Activated naive CD4-positive, alpha-beta T cell treated with anti-CD3 and anti-CD28 coated beads, Interleukin-2, amount 50 U/mL, for 72 hours (primary cell): ENCODE measurements around the gene PITHD1. TPM values are rescaled to one million over a fixed set of nuclear protein-coding genes. Genes with fewer than 3 reads are reported as not detected.
"Not testable (repeated sequence)": the region's sequence is repeated elsewhere in the genome, so short reads cannot be mapped to it uniquely, and the experiment has no call there.

Experiments
- ATAC-seq, 2 donors: fragments of 150-1000 bp; cut with Tn5 transposase; 2 replicates each; pipeline ENCODE4 v1.10.0; 2021; ENCODE audit warnings: mild to moderate bottlenecking in 2 of 2, moderate library complexity in 2 of 2
- DNase-seq, 2 donors: peaks; one replicate each; pipeline ENCODE4 v3.0.0; 2021 to 2022; ENCODE audit warnings: low spot score in 2 of 2
- H3K27ac Mint-ChIP-seq, 2 donors: one replicate each; pipeline ENCODE4 v1.8.0; 2022; ENCODE audit warnings: mild to moderate bottlenecking in 2 of 2, mixed read lengths in 2 of 2
- H3K36me3 Mint-ChIP-seq, 2 donors: one replicate each; pipeline ENCODE4 v1.8.0; 2022; ENCODE audit warnings: mixed read lengths in 2 of 2
- H3K9me3 Mint-ChIP-seq, 2 donors: one replicate each; pipeline ENCODE4 v1.8.0; 2022; ENCODE audit warnings: mixed read lengths in 2 of 2
- total RNA-seq, 2 donors: library from RNA; stranded (reverse); gene quantifications; one replicate each; pipeline ENCODE4 v1.2.3, GENCODE V29; 2022

Gene PITHD1
- total RNA-seq, 2 donors from 2014 or later = 68.6 to 94.7 TPM

DNA sequence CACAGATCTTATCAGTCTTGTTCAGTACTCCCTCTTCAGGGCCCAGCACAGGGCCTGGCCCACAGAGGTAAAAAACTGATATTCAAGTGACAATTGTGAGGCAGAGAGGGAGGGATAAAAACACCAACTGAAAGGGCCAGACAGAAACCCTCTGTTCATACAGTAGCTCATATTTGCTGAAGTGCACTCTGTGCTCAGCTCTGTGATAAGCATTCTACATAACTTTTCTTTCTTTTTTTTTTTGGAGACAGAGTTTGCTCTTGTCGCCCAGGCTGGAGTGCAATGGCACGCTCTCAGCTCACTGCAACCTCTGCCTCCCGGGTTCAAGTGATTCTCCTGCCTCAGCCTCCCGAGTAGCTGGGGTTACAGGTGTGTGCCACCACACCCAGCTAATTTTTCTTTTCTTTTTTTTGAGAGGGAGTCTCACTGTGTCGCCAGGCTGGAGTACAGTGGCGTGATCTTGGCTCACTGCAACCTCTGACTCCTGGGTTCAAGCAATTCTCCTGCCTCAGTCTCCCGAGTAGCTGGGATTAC, 24.7 kb downstream of the PITHD1 start:
- ATAC-seq, DNase-seq, H3K9me3 Mint-ChIP-seq: not testable (repeated sequence)
- H3K36me3 Mint-ChIP-seq = peaks cover 6 to 10% of the 10 kb centered on the region in 2 donors
- H3K27ac Mint-ChIP-seq = peak overlapping the region in 1 of 2 donors; percentile 31

DNA sequence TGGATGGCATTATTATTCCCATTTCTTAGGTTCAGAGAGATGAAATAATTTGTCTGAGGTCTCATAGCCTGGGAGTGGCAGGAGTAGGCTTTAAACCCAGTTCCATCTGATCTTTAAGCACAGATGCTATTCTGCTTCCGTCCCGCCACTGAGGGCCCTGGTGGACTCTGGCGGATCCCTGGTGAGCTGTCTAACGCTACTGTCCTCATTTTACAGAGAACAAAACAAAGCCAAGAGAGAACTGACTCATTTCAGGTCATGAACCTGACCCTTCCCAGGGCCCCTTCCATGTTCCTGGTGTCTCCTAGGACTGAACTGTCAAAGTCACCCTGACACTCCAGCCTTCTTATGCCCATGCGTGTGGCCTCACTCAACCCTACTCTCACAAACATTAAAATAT, 25.5 kb downstream of the PITHD1 start:
- H3K9me3 Mint-ChIP-seq = no peaks in the 10 kb centered on the region
- peaks cover 6 to 7% of the 10 kb centered on the region in 2 donors for H3K36me3 Mint-ChIP-seq
- H3K27ac Mint-ChIP-seq = peak overlapping the region; percentile 8 to 72
- ATAC-seq (no peak), DNase-seq (no peak)

DNA sequence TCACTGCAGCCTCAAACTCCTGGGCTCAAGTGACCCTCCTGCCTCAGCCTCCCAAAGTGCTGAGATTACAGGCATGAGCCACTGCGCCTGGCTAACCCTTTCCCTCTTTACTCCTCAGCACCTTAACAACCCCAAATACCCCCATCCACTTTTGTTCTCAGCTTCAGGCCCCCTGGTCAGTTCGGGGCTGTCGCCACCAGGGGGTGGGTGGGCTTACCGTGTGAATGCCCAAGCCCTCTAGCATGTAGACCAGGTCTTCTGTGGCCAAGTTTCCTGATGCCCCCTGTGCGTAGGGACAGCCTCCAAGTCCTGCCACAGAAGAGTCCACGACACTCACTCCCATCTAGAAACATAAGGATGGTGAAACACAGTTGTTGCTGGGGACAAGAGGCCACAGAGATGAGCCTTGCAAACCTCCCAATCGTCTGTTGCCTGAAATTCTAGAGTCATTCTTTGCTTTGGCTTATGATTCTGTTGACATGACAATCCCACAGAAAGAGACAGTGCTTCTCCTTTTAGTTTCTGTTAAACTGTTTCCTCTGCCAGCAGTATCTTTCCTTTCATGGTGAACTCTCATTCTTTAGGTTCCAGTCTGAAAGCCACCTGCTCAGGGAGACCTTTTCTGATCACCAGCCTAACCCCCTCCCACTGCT, 26.1 kb downstream of the PITHD1 start:
- H3K27ac Mint-ChIP-seq = peak overlapping the region; percentile 8 to 72
- DNase-seq (no peak), ATAC-seq (no peak)
- H3K9me3 Mint-ChIP-seq = no peaks in the 10 kb centered on the region
- peaks cover 5 to 6% of the 10 kb centered on the region in 2 donors for H3K36me3 Mint-ChIP-seq

DNA sequence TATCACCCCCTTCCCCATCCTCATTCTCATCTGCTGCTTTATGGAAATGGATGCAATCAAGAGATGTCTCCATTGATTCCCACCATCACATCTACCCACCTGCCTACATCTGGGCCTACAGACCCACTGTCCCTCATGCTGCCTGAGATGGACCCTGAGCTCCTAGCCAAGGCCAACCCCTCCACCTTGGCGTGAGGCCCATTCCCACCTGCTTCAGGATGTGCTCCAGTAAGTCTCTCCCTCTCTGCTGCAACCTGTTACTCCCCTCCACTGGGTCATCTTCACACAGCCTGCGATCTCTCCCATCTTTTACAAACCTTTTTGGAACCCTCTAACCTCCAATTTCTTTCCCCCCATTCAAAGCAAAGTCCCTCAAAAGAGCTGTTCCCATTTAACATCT, 26.8 kb downstream of the PITHD1 start:
- ATAC-seq (no peak), DNase-seq (no peak)
- Mint-ChIP-seq H3K27ac (peak overlapping the region; percentile 8 to 80), H3K36me3 (peaks cover under 1% of the 10 kb centered on the region in 2 donors), H3K9me3 (no peaks in the 10 kb centered on the region)

DNA sequence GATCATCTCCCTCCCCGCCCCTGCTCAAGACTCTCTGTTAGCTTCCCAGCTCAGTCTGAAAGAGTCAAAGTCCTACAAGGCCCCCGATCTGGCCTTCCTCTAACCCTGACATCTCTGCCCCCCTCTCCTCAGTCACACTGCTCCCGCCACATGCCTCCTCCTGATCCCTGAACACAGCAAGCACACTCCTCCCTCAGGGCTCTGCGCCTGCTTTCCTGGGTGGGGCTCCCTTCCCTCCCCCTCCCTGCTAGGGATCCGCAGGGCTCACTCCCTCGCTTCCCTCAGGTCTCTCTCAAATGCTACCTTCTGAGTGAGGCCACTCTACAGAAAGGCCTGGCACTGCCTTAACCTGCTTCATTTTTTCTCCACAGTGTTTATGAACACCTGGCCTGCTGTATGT, 28.1 kb downstream of the PITHD1 start:
- Mint-ChIP-seq H3K27ac (peak overlapping the region; percentile 8 to 86), H3K36me3 (no peaks in the 10 kb centered on the region), H3K9me3 (no peaks in the 10 kb centered on the region)
- ATAC-seq (no peak), DNase-seq (no peak)

DNA sequence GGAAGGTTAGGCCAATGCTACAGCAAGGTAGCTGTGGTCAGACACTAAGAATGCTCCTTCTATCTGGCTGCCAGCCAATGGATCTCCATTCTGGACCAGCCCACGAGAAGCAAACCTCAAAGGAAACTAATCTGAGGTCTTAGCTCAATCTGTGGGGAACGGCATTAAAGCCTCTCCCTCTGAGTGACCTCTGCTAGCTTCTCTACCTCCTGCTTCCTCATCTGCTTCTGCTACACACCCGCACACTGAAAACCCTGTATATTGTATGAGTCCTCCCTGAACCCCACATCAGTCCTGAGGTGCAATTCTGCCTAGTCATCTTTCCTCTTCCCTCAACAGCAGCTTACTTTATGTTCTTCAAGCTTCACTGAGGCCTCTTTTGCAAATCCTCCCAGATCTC, 29.2 kb downstream of the PITHD1 start:
- no peak for ATAC-seq

DNA sequence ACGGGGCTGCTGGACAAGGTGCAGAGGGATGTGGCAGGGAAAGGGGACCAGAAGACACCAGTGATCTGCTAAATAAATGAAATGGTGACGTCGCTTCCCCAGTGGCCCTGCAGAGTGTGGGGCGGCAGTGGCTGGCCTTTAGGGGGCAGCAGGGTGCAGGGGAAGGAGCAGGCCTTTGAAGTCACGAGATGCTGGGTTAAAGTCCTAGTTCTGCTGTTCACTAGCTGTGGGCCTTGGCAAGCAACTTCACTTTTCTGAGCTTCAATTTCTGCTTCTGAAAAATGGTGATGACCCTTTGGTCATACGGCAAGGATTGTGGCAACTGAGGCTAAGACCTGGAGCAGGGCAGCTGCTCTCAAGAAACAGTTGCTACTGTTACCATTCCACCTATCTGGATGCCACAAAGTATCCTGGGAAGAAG, 31.5 kb downstream of the PITHD1 start:
- Mint-ChIP-seq H3K36me3 (no peaks in the 10 kb centered on the region), H3K27ac (no peak overlapping the region), H3K9me3 (no peaks in the 10 kb centered on the region)
- DNase-seq = peak in 1 of 2 donors; percentile 82
- ATAC-seq = peak; percentile 86 to 92

More for the DNA sequence above, 29.2 kb downstream of the PITHD1 start:
- Mint-ChIP-seq H3K36me3 (no peaks in the 10 kb centered on the region), H3K27ac (peak overlapping the region; percentile 8 to 12), H3K9me3 (no peaks in the 10 kb centered on the region)
- no peak for DNase-seq

DNA sequence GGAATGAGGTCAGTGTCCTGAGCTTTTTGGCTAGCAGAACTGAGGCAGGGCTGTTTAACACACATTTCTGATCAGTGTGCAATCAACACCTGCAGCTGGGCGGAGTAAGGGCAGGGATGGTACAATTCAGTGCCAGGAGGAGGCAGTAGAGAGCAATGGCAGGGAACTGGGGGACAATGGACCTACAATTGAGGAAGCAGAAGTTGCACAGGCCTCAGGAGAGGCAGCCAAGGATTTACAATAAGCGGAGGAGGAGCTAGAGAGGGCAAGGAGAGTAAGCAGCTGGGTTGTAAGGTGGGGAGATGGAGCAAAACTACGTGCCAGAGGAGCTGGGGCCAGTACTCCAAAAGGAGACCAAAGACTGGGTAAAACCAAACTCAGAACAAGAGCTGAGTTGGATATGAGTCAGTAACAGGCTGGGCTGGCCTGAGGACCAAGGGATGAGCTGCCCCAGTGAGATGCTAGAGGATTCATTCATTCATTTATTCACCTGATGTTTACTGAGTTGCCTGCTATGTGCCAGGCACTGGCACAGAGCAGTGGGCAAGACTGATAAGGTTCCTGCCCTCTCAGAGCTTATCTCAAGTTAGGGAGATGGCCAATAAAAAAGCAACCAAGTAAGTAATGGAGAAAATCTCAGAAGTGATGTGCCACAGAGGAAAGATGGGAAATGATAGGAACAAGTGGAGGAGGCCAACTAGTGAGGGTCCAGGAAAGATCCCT, 32.8 kb downstream of the PITHD1 start:
- Mint-ChIP-seq H3K36me3 (no peaks in the 10 kb centered on the region), H3K27ac (peak overlapping the region; percentile 19 to 56), H3K9me3 (no peaks in the 10 kb centered on the region)
- peak; percentile 68 to 70 for ATAC-seq
- DNase-seq = peak in 1 of 2 donors; percentile 69

DNA sequence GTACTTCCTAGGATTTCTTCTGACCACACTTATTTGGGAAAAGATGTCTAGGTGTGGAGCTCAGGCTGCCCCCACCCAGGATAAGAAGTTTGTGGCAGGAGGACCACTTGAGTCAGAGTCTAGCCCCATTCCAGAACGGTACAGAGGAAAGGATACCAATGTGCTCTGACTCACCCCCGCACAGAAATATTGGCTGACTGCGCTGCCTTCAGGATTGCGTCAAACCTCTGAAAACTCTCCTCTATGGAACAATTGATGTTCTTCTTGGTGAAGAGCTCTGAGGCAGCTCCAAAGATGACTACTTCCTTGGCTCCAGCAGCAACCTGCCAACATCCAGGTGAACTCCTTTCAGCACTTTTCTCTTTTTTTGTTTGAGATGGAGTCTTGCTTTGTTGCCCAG, 35.8 kb downstream of the PITHD1 start:
- Mint-ChIP-seq H3K36me3 (no peaks in the 10 kb centered on the region), H3K9me3 (no peaks in the 10 kb centered on the region), H3K27ac (no peak overlapping the region)
- DNase-seq (no peak), ATAC-seq (no peak)

DNA sequence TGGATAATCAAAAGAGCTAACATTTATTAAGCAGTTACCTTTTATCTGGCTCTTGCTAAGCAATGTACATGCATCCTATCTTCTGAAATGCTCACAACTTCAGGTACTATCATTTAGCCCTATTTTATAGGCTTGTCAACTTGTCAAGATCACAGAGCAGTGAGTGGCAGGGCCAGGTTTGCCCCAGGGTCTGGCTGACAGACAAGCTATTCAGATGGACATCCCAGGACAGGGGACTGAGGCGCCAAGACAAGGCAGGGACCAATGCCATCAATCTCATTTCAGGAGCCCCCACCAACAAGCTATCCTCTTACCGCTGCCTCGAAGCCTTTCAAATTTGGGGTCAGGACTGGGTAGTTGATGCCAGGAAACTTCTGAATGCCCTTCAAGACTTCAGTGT, 38.1 kb downstream of the PITHD1 start:
- Mint-ChIP-seq H3K36me3 (no peaks in the 10 kb centered on the region), H3K9me3 (no peaks in the 10 kb centered on the region), H3K27ac (no peak overlapping the region)
- ATAC-seq (no peak), DNase-seq (peak in 1 of 2 donors; percentile 33)

DNA sequence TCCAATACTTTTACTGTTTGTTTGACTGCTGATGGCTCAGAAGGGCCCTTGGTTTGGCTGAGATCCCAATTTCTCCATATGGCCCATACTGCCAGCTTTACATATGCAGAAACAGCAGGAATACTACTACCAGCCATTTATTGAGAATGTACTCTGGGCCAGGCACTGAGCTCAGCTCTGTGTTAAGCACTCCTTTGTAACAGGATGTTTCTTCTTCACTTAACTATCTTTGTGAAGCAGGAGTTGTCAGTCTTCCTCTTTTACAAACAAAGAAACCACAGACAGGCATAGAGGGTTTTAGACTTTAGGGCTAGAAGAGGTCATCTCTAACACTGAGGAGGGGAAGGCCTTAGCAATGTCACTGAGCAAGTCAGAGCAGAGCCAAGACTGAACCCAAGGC, 38.7 kb downstream of the PITHD1 start:
- no peaks in the 10 kb centered on the region for H3K9me3 Mint-ChIP-seq
- DNase-seq (peak in 1 of 2 donors; percentile 20), ATAC-seq (no peak)
- no peaks in the 10 kb centered on the region for H3K36me3 Mint-ChIP-seq
- no peak overlapping the region for H3K27ac Mint-ChIP-seq

DNA sequence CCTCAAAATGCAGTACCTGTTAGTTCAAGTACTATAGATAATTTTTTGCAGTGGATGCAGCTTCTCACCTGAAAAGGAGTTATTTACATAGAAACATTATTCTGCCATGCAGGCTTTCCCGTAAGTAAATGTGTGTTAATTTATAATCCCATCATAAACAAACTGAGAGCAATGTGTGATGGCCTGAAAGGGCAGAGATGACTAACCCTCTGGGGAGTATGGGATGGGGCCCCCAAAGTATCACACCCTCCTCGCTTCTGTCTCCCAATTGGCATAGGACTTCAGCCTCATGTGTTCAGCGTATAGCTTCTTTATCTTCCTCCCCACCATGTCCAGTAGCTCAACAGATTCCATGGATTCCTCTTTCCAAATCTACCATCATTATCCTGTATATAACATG, 39.4 kb downstream of the PITHD1 start:
- Mint-ChIP-seq H3K36me3 (no peaks in the 10 kb centered on the region), H3K9me3 (no peaks in the 10 kb centered on the region), H3K27ac (peak overlapping the region in 1 of 2 donors; percentile 16)
- DNase-seq (peak in 1 of 2 donors; percentile 7), ATAC-seq (peak in 1 of 2 donors; percentile 37)

DNA sequence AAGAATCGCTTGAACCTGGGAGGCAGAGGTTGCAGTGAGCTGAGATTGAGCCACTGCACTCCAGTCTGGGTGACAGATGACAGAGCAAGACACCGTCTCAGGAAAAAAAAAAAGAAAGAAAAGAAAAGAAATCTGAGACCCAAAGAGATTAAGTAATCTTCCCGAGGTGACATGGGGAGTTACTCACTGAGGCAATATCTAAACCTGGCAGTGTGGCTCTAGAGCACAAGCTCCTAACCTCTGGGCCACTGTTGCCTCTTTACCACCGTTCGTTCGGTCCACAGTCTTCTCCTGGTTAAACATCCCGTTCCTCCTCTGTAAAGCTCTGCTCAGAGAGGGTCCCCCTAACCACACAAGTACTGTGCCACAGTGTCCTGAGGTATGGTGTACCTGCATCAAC, 45.5 kb downstream of the PITHD1 start:
- Mint-ChIP-seq H3K27ac (peak overlapping the region; percentile 84 to 98), H3K9me3 (no peaks in the 10 kb centered on the region), H3K36me3 (peaks cover 7 to 8% of the 10 kb centered on the region in 2 donors)
- ATAC-seq (no peak), DNase-seq (no peak)

DNA sequence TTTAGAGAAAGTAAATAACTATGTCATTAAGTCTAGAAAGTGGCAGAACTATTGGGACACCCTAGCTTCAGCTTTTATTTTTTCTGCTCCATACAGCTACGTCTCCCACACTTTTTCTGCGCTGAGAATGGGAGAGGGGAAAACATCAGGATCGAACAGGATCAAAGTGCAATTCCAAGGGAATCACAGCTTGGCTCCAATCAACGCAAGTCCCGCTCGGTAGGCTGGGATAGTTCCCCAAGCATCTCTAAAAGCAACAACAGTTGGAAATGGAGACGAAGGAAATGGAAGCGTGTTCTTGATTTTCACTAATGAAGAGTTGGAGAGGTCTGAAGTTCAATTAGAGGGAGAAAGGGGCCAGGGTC, 46.5 kb downstream of the PITHD1 start:
- DNase-seq (no peak), ATAC-seq (no peak)
- H3K27ac Mint-ChIP-seq = peak overlapping the region; percentile 96 to 98
- H3K36me3 Mint-ChIP-seq = peaks cover 7 to 8% of the 10 kb centered on the region in 2 donors
- no peaks in the 10 kb centered on the region for H3K9me3 Mint-ChIP-seq

DNA sequence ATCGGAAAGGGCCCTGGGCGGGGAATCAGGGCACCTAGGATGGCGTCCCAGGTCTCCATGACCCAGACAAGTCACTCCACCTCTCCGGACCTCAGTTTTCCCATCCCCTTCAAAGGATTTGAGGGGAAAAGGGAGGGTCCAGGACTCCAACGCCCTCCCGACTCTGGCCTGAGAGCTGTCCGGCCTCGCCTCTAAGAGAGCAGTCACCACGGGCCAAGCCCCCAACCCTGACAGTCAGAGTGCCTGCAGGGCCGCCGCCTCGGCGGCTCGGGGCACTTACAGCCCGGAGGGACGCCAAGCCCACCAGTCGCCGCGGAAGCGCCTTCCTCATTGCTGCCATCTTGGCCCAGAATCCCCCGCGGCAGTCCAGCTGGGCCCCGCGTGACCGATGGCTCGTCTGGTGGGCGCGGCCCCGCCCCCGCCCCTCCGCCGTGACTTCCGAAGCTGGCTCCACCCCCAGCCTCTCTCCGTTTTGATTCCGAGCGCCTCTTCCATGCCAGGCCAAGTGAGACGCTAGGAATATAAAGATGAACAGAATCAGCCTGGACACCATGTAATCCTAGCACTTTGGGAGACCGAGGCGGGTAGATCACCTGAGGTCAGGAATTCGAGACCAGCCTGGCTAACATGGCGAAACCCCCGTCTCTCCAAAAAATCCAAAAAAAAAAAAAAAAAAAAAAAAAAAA, 47.0 kb downstream of the PITHD1 start, which contains the start of gene HMGCL:
Gene HMGCL (minus strand): TSS at position 354 of the 686 bp plus-strand sequence. CDS start 14 bp downstream, at position 340.
- Mint-ChIP-seq H3K9me3 (no peaks in the 10 kb centered on the region), H3K27ac (peak within 1 kb of the TSS; percentile 96 to 98), H3K36me3 (peaks cover 7 to 8% of the 10 kb centered on the region in 2 donors)
- peak; percentile 82 to 84 for DNase-seq
- peak; percentile 96 to 97 for ATAC-seq

DNA sequence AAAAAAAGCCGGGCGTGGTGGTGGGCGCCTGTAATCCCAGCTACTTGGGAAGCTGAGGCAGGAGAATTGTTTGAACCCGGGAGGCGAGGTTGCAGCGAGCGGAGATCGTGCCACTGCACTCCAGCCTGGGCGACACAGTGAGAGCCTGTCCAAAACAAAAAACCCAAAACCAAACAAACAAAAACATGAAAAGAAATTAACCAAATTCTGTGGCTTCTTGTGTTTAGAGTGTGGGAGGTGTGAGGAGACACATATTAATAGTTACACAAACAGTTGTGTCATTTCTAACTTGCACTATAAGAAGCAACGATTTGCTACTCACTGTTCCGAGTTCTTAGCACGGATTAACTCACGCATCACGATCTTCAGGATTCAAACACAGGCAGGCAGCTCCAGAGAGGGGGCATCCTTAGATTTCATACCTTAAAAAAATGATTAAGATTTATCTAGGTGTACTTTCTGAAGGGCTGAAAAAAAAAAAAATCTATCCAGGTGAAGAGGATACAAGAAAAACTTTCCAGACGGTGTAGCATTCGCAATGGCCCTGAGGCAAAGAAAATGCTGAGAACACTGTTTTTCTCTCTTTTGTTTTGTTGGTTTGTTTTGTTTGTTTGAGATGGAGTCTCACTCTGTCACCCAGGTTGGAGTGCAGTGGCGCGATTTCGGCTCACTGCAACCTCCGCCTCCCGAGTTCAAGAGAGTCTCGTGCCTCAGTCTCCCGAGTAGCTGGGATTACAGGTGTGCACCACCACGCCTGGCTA, 47.7 kb downstream of the PITHD1 start:
- H3K36me3 Mint-ChIP-seq = peaks cover 7 to 8% of the 10 kb centered on the region in 2 donors
- H3K9me3 Mint-ChIP-seq = no peaks in the 10 kb centered on the region
- H3K27ac Mint-ChIP-seq = peak overlapping the region; percentile 96 to 98
- DNase-seq (no peak), ATAC-seq (peak; percentile 33 to 57)
